Endothelial cell (in vitro differentiated cells): ENCODE results near the gene MIF4GD. TPM values are rescaled to one million over a fixed set of nuclear protein-coding genes. Genes with fewer than 3 reads are reported as not detected.

Source experiments
- DNase-seq: peaks from one replicate; pipeline ENCODE4 v3.0.0; 2021; ENCODE audit warnings: low spot score
- H3K27ac Mint-ChIP-seq: one replicate; pipeline ENCODE4 v1.8.0; 2021; ENCODE audit warnings: mixed read lengths, inconsistent platforms; ENCODE audit not compliant: unreplicated experiment
- H3K27me3 Mint-ChIP-seq: one replicate; pipeline ENCODE4 v1.8.0; 2021; ENCODE audit warnings: mild to moderate bottlenecking, moderate library complexity, mixed read lengths, inconsistent platforms; ENCODE audit not compliant: unreplicated experiment
- H3K36me3 Mint-ChIP-seq: one replicate; pipeline ENCODE4 v1.8.0; 2021; ENCODE audit warnings: mild to moderate bottlenecking, low read depth, mixed read lengths, inconsistent platforms; ENCODE audit not compliant: unreplicated experiment
- H3K4me1 Mint-ChIP-seq: one replicate; pipeline ENCODE4 v1.8.0; 2021; ENCODE audit warnings: mild to moderate bottlenecking, mixed read lengths, inconsistent platforms; ENCODE audit not compliant: unreplicated experiment
- H3K4me3 Mint-ChIP-seq: one replicate; pipeline ENCODE4 v1.8.0; 2021; ENCODE audit warnings: mild to moderate bottlenecking, mixed read lengths, inconsistent platforms; ENCODE audit not compliant: unreplicated experiment
- H3K9me3 Mint-ChIP-seq: one replicate; pipeline ENCODE4 v1.8.0; 2021; ENCODE audit warnings: mixed read lengths, inconsistent platforms; ENCODE audit not compliant: unreplicated experiment
- total RNA-seq: library from RNA; stranded (reverse); fragmentation: NEBNext Ultra II Directional; extraction: Animal tissue kit (Norgen Biotek cat#: 25700); gene quantifications from one replicate; pipeline ENCODE4 v1.2.1, GENCODE V29; 2021; ENCODE audit not compliant: unreplicated experiment
- TF ChIP-seq, protein P1 (sequence below): fragments of 200-600 bp; sonication (generic); IDR thresholded peaks from one replicate; pipeline ENCODE4 v1.5.0; 2021; ENCODE audit warnings: antibody characterized with exemption; ENCODE audit not compliant: unreplicated experiment

Gene MIF4GD
- total RNA-seq, 1 donor from 2014 or later, result 15.7 TPM

DNA sequence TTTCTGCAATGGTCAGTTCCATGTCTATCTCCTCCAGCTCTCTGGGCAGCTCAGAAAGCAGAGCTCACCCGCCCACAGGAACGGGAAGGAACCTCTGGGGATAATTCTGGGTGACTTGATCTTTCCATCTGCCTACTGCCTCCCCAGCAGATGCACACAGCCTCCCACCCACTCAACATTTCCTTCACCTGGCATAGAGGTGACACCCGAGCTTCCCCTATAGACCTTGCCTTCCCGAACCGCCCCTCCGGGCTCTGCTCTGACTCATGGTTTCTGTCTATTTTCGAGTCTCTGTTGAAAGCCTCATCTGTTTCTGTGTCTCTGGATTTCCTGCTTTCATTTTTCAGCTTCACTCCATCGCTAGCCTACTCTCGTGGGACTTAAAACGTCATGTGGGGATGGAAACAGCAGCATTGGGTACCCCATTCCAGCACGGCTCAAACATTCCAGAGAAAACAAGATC is 21.0 kb downstream of the MIF4GD start:
- peaks cover 9% of the 10 kb centered on the region for H3K4me1 Mint-ChIP-seq
- H3K36me3 Mint-ChIP-seq, result peaks cover 18% of the 10 kb centered on the region
- TF ChIP-seq, protein P1, sequence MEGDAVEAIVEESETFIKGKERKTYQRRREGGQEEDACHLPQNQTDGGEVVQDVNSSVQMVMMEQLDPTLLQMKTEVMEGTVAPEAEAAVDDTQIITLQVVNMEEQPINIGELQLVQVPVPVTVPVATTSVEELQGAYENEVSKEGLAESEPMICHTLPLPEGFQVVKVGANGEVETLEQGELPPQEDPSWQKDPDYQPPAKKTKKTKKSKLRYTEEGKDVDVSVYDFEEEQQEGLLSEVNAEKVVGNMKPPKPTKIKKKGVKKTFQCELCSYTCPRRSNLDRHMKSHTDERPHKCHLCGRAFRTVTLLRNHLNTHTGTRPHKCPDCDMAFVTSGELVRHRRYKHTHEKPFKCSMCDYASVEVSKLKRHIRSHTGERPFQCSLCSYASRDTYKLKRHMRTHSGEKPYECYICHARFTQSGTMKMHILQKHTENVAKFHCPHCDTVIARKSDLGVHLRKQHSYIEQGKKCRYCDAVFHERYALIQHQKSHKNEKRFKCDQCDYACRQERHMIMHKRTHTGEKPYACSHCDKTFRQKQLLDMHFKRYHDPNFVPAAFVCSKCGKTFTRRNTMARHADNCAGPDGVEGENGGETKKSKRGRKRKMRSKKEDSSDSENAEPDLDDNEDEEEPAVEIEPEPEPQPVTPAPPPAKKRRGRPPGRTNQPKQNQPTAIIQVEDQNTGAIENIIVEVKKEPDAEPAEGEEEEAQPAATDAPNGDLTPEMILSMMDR, result no peak
- DNase-seq, result no peak
- no peaks in the 10 kb centered on the region for H3K9me3 Mint-ChIP-seq
- H3K27ac Mint-ChIP-seq, result no peak overlapping the region
- peak overlapping the region; percentile 11 for H3K4me3 Mint-ChIP-seq
- peaks cover 2% of the 10 kb centered on the region for H3K27me3 Mint-ChIP-seq

DNA sequence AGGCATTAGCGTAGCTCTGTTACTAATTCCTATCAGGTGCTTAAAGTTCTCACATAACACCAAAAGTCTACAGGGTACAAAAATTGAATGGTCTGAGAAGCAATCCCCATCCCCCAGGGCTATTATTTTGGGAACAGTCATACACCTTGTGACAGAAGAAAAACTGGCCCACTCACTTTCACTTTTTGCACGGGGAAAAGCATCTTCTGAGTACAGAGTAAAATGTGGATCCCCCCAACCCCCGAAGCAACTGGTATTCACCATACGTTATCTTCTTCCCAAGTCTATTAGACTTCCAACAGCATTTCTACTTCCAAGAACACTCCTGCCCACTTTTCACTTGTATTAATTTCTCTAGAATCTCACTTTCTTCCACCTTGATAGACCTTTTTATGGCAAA is 21.5 kb downstream of the MIF4GD start:
- Mint-ChIP-seq H3K9me3 (no peaks in the 10 kb centered on the region), H3K27me3 (peaks cover 2% of the 10 kb centered on the region), H3K4me3 (no peak overlapping the region), H3K36me3 (peaks cover 20% of the 10 kb centered on the region), H3K27ac (no peak overlapping the region), H3K4me1 (peaks cover 9% of the 10 kb centered on the region)
- no peak for DNase-seq
- TF ChIP-seq, protein P1, result no peak

DNA sequence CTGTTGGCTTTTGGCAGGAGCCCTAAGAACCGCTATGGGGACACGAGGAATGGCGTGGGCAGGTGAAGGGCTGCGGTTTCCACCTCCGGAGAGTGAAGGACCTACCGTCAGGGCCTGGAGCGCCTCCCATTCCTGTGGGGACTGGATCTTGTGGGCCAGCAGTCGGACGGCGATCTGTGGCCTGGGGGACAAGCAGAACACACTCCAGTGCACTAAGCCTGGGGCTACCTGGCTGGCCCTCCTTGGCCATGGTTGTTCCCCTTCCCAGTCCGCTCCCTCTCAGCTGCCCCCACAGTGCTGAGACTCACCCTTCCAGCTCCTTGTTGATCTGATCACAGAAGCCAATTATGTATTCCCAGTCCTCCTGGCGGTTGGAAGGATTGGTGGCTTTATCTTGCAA is 24.6 kb downstream of the MIF4GD start:
- DNase-seq, result no peak
- Mint-ChIP-seq H3K4me3 (no peak overlapping the region), H3K27ac (peak overlapping the region; percentile 5), H3K36me3 (peaks cover 38% of the 10 kb centered on the region), H3K4me1 (peaks cover 9% of the 10 kb centered on the region), H3K9me3 (no peaks in the 10 kb centered on the region), H3K27me3 (peaks cover 2% of the 10 kb centered on the region)
- TF ChIP-seq, protein P1, result no peak

DNA sequence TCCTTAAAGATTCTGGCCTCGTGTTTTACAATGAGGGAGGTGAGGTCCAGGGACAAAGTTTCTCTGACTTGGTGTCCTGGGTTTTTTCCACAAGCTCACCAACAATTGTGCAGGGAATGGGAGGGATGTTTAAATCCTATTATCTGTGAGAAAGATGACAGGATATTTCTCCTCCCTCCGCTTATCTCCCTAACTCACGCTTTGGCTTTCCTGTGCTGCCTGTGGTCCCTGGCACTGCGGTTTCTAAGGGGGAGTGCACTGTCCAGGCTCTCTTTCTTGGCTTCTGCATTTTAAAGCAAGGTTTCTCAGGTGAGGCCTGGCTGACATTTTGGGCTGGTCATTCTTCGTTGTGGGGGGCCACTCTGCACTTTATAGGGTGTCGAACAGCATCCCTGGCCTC is 26.0 kb downstream of the MIF4GD start:
- no peak overlapping the region for H3K27ac Mint-ChIP-seq
- TF ChIP-seq, protein P1, result no peak
- H3K4me3 Mint-ChIP-seq, result no peak overlapping the region
- DNase-seq, result no peak
- H3K9me3 Mint-ChIP-seq, result no peaks in the 10 kb centered on the region
- peaks cover 40% of the 10 kb centered on the region for H3K36me3 Mint-ChIP-seq
- H3K27me3 Mint-ChIP-seq, result peaks cover 2% of the 10 kb centered on the region
- peaks cover 10% of the 10 kb centered on the region for H3K4me1 Mint-ChIP-seq

DNA sequence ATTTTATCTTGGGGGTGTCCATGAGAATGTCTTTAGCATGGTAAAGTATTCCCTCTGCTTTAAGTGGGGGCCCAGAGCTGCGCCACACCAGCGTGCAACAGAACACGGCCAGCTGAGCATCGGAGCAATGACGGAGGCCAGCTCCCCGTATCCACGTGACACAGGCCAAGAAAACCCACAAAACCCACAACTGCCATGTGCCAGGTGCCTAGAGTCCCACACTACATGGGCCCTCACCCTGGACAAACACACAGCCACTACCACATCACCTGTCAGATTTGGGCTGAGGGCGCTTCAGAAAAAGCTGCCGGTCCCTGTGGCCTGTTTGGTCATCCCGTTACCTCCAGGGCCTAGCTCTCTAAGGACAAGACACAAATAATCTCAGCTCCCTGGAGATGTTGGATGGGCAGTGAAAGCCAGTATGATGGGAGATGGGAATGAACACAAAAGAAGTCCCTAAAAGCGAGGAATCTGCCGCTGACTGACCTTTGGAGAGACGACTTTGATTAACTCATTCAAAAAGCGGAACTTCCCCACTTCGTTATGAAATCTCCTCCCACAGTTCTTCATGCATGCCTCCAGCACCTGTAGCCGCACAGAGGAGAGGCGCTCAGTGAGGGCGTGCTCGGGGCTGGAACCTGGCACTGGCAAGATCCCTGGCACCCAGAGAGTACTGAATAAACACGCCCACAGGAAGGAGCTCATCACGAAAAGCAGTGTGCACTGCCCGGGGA is 26.7 kb downstream of the MIF4GD start:
- DNase-seq, result no peak
- no peak overlapping the region for H3K27ac Mint-ChIP-seq
- H3K27me3 Mint-ChIP-seq, result peaks cover 2% of the 10 kb centered on the region
- peaks cover 40% of the 10 kb centered on the region for H3K36me3 Mint-ChIP-seq
- peaks cover 4% of the 10 kb centered on the region for H3K4me1 Mint-ChIP-seq
- H3K4me3 Mint-ChIP-seq, result peak overlapping the region; percentile 56
- no peaks in the 10 kb centered on the region for H3K9me3 Mint-ChIP-seq
- TF ChIP-seq, protein P1, result no peak
